ENCODE measurements around the gene NAA25.

Gene NAA25

DNA sequence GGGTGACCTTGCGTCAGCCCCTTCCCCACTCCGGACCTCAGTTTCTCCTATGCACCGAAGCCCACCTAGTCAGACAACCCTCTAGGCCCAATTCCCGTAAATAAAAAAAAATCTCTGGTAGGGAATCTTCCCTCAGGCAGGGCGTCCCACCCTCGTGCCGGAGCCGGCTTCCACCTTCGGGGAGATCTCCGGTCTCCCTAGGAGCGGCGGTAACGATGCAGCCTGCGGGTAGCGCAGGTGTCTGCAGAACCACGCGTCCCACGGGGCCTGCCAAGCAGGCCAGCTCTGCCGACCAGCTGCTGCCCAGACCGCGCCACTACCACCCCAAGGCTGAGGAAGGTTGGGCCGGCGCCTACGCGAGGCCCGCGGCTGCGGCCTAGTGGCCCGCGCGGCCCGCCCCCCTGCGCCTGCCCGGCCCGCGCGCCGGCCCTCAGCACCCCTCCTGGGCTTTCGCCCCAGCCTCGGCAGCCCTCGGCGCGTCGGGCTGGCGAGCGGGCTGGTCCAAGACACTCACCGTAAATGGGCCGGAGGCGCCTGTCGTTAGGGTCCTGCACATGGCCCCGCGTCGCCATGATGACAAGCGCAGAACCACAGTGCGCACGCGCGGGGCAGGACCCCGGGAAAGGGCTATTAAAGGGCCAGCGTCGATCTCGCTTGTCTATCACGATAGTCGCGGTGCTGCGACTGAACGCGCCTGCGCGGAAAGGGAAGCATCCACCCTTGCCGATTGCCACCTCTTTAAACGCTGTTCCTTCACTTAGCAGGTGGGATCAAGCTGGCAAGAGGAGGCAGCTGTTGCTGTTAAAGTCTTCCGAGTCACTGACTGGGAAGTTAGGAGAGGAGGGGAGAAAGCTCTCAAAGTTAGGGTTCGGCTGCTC, at the start of gene NAA25:
NAA25 (minus strand) TSS at position 582 of the 878 bp plus-strand sequence; CDS start at position 572, 10 bp downstream.
- DNase-seq (ENCODE audit: low read depth): peak; percentile 85

DNA sequence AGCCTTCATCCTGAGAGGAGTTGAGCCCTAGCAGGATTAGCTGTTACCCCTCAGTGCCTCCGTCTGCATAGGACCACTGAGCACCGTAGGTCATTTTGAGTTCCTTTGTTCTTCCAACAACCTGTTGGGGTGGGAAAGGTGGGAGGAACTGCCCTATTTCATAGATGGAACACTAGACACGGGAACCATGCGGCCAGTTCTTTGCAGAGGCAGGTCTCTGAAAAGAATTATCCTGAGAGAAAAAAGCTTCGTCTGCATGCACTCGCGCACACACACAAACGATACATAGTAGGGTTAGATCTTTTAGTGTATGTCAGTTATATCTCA, 45.3 kb upstream of the NAA25 start:
- no peak for DNase-seq (ENCODE audit: low read depth)

GRCh38 chr12:112153181-112153892, 44.8 kb upstream of the NAA25 start:
- DNase-seq (ENCODE audit: low read depth): no peak

DNA sequence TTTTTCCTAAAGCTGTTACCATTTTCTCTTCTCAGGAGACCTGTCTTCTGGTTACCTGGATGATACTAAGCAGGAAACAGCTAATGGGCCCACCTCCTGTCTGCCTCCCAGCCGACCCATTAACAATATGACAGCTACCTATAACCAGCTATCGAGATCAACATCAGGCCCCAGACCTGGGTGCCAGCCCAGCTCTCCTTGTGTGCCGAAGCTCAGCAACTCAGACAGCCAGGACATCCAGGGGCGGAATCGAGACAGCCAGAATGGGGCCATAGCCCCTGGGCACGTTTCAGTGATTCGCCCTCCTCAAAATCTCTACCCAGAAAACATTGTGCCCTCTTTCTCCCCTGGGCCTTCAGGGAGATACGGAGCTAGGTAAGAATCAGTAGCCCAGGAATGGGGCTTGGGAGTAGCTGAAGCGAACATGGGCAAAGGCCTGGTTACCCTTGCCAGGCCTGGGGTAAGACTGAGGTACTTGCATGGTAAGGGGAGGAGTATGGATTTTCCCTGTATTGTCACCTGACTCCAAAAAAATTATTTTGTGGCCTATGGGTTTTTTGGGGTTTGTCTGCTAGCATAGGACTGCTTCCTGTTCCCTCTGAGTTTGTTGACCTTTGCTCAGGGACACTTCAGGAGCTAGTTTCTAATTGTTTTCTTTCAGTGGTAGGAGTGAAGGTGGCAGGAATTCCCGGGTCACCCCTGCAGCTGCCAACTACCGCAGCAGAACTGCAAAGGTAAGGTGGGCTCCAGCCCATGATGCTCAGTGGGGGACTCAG, 43.4 kb upstream of the NAA25 start:
- no peak for DNase-seq (ENCODE audit: low read depth)

DNA sequence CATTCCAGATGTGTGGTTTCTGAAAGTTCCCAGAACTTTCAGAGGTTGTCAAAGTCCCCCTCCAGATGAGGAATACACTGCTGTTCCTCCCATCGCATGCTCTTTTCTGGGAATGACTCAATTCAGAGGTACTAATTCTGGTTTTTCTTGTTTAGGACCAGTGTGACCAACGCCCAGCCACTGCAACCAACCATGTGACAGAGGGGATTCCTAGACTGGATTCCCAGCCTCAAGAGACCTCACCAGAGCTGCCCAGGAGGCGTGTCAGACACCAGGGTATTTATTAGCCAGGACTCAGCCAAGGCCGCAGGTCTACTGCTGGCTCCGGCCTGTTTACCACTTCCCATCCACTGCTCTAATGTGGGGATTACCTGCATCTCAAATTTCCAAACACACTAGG, 41.0 kb upstream of the NAA25 start:
- no peak for DNase-seq (ENCODE audit: low read depth)

DNA sequence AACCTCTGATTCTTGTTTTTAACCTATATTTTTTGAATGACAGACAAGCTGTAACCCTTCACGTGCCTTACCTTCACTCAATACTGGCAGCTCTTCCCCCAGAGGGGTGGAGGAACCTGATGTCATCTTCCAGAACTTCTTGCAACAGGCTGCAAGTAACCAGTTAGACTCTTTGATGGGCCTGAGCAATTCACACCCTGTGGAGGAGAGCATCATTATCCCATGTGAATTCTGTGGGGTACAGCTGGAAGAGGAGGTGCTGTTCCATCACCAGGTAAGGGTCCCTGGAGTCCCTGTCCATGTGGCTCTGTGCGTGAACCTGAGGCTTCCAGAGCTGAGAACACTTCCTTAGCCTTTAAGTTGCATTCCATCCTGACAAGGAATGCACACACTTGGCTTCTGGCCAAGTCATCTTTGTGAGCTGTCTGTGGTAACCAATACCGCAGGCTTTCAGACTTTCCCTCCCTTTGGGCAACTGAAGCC, 39.5 kb upstream of the NAA25 start:
- DNase-seq (ENCODE audit: low read depth): no peak

DNA sequence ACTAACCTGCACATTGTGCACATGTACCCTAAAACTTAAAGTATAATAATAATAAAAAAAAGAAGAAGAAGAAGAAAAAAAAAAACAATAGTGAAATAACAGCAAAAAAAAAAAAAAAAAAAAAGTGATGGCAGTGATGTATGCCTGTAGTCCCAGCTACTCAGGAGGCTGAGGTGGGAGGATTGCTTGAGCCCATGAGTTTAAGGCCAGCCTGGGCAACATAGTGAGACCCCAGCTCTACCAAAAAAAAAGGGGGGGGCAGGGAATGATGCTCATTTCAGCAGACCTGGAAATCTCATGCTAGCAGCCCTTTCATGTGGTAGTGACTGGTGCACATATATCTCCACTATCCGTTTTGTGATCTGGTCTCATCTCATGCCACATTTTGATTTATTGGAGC, 37.5 kb upstream of the NAA25 start:
- no peak for DNase-seq (ENCODE audit: low read depth)

DNA sequence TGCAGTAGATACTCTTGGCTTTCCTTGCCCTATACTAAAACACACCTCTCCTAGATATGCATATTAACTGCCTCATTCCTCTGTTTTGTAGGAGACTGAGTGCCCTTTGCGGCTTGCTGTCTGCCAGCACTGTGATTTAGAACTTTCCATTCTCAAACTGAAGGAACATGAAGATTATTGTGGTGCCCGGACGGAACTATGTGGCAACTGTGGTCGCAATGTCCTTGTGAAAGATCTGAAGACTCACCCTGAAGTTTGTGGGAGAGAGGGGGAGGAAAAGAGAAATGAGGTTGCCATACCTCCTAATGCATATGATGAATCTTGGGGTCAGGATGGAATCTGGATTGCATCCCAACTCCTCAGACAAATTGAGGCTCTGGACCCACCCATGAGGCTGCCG, 32.1 kb upstream of the NAA25 start:
- no peak for DNase-seq (ENCODE audit: low read depth)

DNA sequence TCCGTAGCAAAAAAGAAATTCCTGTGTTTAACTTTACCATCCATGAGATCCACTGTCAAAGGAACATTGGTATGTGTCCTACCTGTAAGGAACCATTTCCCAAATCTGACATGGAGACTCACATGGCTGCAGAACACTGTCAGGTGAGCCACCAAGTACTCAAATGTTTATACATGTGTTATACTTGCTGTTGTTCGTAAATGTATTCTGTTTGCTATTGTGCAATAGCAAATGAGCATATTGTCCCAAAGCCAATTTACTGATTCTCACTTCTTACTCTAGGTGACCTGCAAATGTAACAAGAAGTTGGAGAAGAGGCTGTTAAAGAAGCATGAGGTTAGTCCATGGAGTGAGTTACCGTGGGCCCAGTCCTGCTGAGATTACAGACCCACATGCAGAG, 26.1 kb upstream of the NAA25 start:
- no peak for DNase-seq (ENCODE audit: low read depth)

DNA sequence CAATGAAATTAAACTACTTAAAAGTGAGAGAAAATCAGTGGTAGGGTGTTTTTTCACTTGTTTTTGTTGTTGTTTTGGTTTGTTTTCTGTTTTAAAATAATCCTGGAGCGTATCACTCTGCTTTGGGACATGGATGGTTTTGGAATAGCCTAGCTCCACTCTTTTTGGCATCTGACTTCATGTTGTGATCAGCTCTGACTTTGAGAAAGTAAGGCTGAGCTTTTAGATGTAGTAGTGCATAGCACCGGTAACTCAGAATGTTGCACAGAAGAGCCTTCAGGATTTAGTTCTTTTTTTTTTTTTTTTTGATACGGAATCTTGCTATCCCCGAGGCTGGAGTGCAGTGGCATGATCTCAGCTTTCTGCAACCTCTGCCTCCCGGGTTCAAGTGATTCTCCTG, 24.8 kb upstream of the NAA25 start:
- DNase-seq (ENCODE audit: low read depth): no peak

DNA sequence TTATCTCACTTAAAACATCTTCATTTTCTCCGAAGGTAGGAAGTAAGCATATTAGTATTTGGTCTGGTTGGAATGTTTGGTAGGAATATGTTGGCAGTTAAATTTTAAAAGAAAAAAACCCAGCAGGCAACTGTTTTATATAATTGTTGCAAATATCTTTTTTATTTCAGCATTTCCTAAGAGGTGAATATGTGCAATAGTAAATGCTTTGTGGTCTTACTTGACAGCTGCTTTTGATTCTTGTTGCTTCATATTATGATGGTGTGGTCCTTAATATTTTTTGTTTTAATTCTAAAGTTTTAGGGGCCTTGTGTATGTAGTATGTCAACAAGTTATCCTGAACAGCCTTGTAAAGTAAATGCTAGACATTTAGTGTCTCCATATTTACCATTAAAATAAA, 23.1 kb upstream of the NAA25 start:
- no peak for DNase-seq (ENCODE audit: low read depth)

DNA sequence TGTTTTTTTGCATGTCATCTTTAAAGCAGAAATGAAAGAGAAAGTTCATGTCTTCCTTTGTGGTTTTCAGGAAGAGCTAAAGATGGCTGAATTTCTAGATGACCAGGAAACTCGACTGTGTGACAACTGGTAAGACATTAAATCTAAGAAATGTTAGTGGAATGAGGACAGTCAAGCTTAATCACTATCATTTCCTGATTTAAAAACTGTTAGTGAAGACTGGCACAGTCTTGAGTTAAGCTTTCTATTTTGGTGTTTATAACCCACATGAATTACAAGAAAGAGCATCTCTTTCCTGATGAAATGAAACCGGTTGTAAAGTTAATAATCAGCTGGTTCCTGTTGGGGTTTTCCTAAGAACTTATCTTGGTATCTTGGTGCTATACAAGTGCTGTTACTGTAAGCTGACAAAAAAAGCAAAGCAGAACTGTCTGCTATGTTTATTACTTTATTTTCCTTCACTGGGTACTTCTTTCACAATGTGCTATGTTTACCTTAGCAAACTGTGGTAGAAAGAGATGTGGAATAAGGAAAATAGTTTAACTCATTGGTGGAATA, 21.9 kb upstream of the NAA25 start:
- DNase-seq (ENCODE audit: low read depth): no peak

- DNase-seq (ENCODE audit: low read depth): no peak
These were observed 18.3 kb upstream of the NAA25 start for GRCh38 chr12:112126911-112127310.

DNA sequence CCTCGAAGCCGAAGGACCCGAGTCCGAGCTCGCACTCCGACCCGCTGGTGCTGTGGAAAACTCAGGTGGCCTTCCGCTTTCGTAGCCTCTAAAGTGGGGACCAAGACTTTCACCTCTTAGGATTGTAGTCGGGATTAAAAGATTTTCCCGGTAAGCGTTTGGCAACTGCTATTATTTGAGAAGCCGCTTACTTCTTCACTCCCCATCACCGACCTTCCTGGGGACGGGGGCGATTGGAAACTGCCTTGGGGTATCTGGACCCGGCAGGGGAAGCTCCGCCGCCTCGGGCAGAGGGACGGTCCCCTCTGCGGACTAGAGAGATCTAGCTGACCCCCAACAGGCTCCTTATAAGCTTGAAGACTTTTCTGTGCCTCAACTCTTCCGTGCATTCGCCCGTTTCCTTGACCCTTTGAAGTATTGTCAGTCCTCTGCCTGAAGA, 17.4 kb upstream of the NAA25 start:
- no peak for DNase-seq (ENCODE audit: low read depth)

DNA sequence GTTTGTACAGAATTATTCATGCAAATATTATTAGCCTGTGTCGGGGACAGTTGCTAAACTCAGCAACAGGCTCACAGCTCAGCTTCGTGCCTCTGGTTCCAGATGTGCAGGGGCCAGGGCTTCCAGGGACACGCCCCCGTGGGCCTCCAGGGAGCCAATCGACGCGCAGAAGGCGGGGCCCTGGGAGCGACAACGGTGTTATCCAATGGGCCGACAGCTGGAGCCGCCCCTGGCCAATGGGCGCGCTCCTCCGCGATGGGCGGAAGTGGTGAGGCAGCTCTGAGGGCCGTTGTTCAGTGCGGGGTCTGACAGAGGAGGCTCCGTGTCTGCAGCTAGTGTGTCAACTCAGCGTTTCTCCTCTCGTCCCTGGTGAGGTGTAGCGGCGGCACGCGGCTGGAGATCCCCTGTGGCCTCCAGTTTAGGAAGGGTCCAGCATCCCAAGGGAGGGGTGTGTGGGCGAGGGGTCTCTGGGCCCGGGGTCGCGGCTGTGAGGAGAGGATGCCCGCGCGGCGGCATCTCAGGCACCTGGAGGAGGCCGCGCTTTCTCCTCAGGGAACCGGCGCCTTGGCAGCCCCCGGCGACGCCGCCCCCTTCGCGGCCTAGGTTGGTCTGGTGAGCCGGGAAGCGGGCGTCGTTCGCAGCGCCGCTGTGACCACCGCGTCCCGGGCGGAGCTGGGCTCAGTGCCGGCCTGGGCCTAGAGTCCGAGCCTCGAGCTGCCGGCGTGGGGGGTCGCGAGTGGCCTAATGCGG, 16.8 kb upstream of the NAA25 start, which contains the start of gene TRAFD1:
TRAFD1 (plus strand) TSS at position 311 of the 750 bp plus-strand sequence. CDS start 4,963 bp downstream, outside the sequence.
- DNase-seq (ENCODE audit: low read depth): peak; percentile 99

GRCh38 chr12:112124918-112125249, 16.3 kb upstream of the NAA25 start:
- no peak for DNase-seq (ENCODE audit: low read depth)

DNA sequence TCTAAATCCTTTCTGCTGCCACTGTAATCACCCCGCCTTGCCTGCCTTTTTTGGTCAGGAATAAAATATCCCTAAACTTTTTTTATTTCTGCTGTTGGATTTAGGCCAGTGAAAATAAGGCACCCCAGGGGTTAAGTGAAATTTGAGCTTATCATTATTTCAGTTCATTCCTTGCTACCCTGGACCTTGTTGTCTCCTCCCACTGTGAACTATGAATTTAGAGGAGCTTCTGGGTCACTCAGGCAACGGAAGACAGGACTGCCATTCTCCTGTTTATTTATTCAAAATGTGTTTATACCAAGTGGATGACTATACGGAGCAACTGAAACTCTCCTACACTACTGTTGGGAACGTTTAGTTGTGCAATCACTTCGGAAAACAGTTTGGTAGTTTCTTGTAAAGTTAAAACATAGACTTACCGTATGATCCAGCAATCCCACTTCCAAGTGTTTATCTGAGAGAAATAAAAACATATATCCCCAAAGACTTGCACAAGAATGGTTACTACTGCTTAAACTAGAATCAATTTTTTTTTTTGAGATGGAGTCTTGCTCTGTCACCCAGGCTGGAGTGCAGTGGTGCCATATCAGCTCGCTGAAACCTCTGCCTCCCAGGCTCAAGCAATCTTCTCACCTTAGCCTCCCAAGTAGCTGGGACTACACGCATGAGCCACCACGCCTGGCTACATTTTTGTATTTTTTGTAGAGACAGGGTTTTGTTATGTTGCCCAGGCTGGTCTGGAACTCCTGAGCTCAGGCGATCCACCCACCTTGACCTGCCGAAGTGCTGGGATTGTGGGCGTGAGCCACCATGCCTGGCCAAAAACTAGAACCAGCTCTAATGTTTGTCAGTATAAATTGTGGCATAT, 14.5 kb upstream of the NAA25 start:
- DNase-seq (ENCODE audit: low read depth): no peak

- no peak for DNase-seq (ENCODE audit: low read depth)
These were observed 13.4 kb upstream of the NAA25 start for GRCh38 chr12:112121780-112122565.

DNA sequence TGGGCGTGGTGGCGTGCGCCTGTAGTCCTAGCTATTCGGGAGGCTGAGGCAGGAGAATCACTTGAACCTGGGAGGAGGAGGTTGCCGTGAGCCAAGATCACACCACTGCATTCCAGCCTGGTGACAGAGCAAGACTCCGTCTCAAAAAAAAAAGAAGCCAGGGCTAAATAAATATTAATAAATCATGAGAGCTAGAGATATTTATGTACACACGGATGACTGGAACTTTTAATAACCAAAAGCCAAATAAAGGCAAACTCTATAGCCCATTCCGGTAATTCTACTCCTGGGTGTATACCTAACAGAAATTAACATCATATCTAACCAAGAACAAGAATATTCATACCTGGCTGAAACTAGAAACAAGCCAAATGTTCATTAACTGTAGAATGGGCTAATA, 9.1 kb upstream of the NAA25 start:
- no peak for DNase-seq (ENCODE audit: low read depth)

Data from activated T-cell treated with anti-CD3 and anti-CD28 coated beads for 48 hours (primary cell).